GM12878 (cell line): ENCODE measurements around the gene AAR2.

Experiments used
- CTCF ChIP-seq, 3 experiments: IDR thresholded peaks in 2 of 3; conservative IDR thresholded peaks in 1 of 3; 2 replicates each; pipeline ENCODE4 v1.5.1; 2011; ENCODE audit warnings: low read depth in 3 of 3, low read length in 3 of 3, mild to moderate bottlenecking in 3 of 3, control low read depth in 2 of 3, moderate library complexity in 2 of 3, inconsistent platforms in 1 of 3, mixed read lengths in 1 of 3; ENCODE audit not compliant: control insufficient read depth in 2 of 3, insufficient read depth in 1 of 3; ENCODE audit errors: extremely low read depth in 1 of 3
- E2F8 ChIP-seq: fragments of 450-650 bp; IDR thresholded peaks from 2 replicates; pipeline ENCODE4 v1.6.1; 2018; ENCODE audit warnings: mild to moderate bottlenecking, low read depth, moderate library complexity; ENCODE audit not compliant: partially characterized antibody
- HDAC6 ChIP-seq: fragments of 200-600 bp; sonication (generic); IDR thresholded peaks from one replicate; pipeline ENCODE4 v1.8.0; 2017; ENCODE audit warnings: antibody characterized with exemption; ENCODE audit not compliant: unreplicated experiment
- IRF3 ChIP-seq: fragments of 450-650 bp; IDR thresholded peaks from 2 replicates; pipeline ENCODE4 v1.6.1; 2014; ENCODE audit warnings: mild to moderate bottlenecking
- TAF1 ChIP-seq: IDR thresholded peaks from 2 replicates; pipeline ENCODE4 v1.6.1; 2011; ENCODE audit warnings: mild to moderate bottlenecking, low read depth, low read length, borderline replicate concordance

- no peak for TF ChIP-seq HDAC6
- no peak for TF ChIP-seq E2F8
- no peak for TF ChIP-seq IRF3
- TF ChIP-seq CTCF (IDR thresholded peaks at IDR 0.05 in 2 of 3, conservative IDR thresholded peaks at IDR 0.05 in 1 of 3; ENCODE audit: control insufficient read depth in 2 of 3, extremely low read depth in 1 of 3, insufficient read depth in 1 of 3, low read depth in 3 of 3, low read length in 3 of 3) = no peak
- no peak for TF ChIP-seq TAF1
These were observed 35.6 kb downstream of the AAR2 start for GRCh38 chr20:36271639-36272546.
